WTC11 (cell line): ENCODE measurements around the gene ECHDC3. TPM values are rescaled to one million over a fixed set of nuclear protein-coding genes. Genes with fewer than 3 reads are reported as not detected.

ENCODE experiments used
- ATAC-seq: fragments of 200-7000 bp; cut with Tn5 transposase; 2 replicates; pipeline ENCODE4 v1.10.0; 2021; ENCODE audit warnings: mild to moderate bottlenecking, moderate library complexity
- CTCF ChIA-PET: fragments of 300-600 bp; sonication (Branson Sonifier 250); formaldehyde crosslinking; loops from one replicate; lab custom pipeline; 2021; ENCODE audit warnings: antibody characterized with exemption; lab: Charles Lee
- POLR2A ChIA-PET: fragments of 350-600 bp; sonication (Branson Sonifier 250); formaldehyde crosslinking; loops from one replicate; lab custom pipeline; 2021; ENCODE audit warnings: antibody characterized with exemption; lab: Charles Lee
- DNase-seq: peaks from one replicate; pipeline ENCODE4 v3.0.0; 2021; ENCODE audit warnings: low spot score
- H3K27ac Mint-ChIP-seq: 2 replicates; pipeline ENCODE4 v1.8.0; 2021; ENCODE audit warnings: mixed read lengths
- H3K27me3 Mint-ChIP-seq: 2 replicates; pipeline ENCODE4 v1.8.0; 2021; ENCODE audit warnings: low read depth, mild to moderate bottlenecking, moderate library complexity, mixed read lengths
- H3K36me3 Mint-ChIP-seq: 2 replicates; pipeline ENCODE4 v1.8.0; 2021; ENCODE audit warnings: mixed read lengths
- H3K4me1 Mint-ChIP-seq: 2 replicates; pipeline ENCODE4 v1.8.0; 2022; ENCODE audit warnings: mixed read lengths
- H3K4me3 Mint-ChIP-seq: 2 replicates; pipeline ENCODE4 v1.8.0; 2021; ENCODE audit warnings: mild to moderate bottlenecking, moderate library complexity, mixed read lengths
- H3K9me3 Mint-ChIP-seq: 2 replicates; pipeline ENCODE4 v1.8.0; 2021; ENCODE audit warnings: mixed read lengths
- FOXP1 ChIP-seq: sonication (generic); formaldehyde crosslinking; IDR thresholded peaks from 2 replicates; pipeline ENCODE4 v1.8.0; 2022; ENCODE audit warnings: missing genetic modification reagents, mild to moderate bottlenecking, moderate library complexity, borderline replicate concordance
- HMGA2 ChIP-seq: fragments of 250-450 bp; sonication (Bioruptor Pico); IDR thresholded peaks from 2 replicates; pipeline ENCODE4 v1.4.0; 2021; ENCODE audit warnings: mild to moderate bottlenecking, moderate library complexity
- JUN ChIP-seq: sonication (generic); formaldehyde crosslinking; IDR thresholded peaks from 2 replicates; pipeline ENCODE4 v1.8.0; 2023; ENCODE audit warnings: mild to moderate bottlenecking, missing genetic modification reagents
- NR3C1 ChIP-seq: sonication (generic); formaldehyde crosslinking; conservative IDR thresholded peaks from 2 replicates; pipeline ENCODE4 v1.8.1; 2023; ENCODE audit warnings: low read depth, mild to moderate bottlenecking, missing genetic modification reagents
- SMAD3 ChIP-seq: sonication (generic); formaldehyde crosslinking; IDR thresholded peaks from 2 replicates; pipeline ENCODE4 v1.8.0; 2022; ENCODE audit warnings: missing genetic modification reagents, mild to moderate bottlenecking, borderline replicate concordance
- USF1 ChIP-seq: sonication (generic); formaldehyde crosslinking; IDR thresholded peaks from 2 replicates; pipeline ENCODE4 v1.8.0; 2022; ENCODE audit warnings: mild to moderate bottlenecking, missing genetic modification reagents
- ZNF232 ChIP-seq: sonication (generic); formaldehyde crosslinking; IDR thresholded peaks from 2 replicates; pipeline ENCODE4 v1.8.0; 2022; ENCODE audit warnings: mild to moderate bottlenecking, missing genetic modification reagents
- ZNF263 ChIP-seq: sonication (generic); formaldehyde crosslinking; IDR thresholded peaks from 2 replicates; pipeline ENCODE4 v1.8.1; 2022; ENCODE audit warnings: low read depth, mild to moderate bottlenecking, moderate library complexity, missing genetic modification reagents
- total RNA-seq: library from RNA; stranded (reverse); gene quantifications from 3 replicates; pipeline ENCODE4 v1.2.3, GENCODE V29; 2021
- TF ChIP-seq, protein P1 (sequence below): fragments of 250-450 bp; sonication (Bioruptor Pico); IDR thresholded peaks from 2 replicates; pipeline ENCODE4 v1.8.0; 2021; ENCODE audit warnings: mild to moderate bottlenecking
- TF ChIP-seq, protein P2 (sequence below): fragments of 200-600 bp; IDR thresholded peaks from 2 replicates; pipeline ENCODE4 v1.8.0; 2022; ENCODE audit warnings: antibody characterized with exemption
- TF ChIP-seq, protein P3 (sequence below): sonication (generic); formaldehyde crosslinking; IDR thresholded peaks from 2 replicates; pipeline ENCODE4 v1.8.1; 2023; ENCODE audit warnings: mild to moderate bottlenecking, missing genetic modification reagents, borderline replicate concordance

Gene ECHDC3
- total RNA-seq, 1 experiment from 2014 or later: 17.1 TPM

DNA sequence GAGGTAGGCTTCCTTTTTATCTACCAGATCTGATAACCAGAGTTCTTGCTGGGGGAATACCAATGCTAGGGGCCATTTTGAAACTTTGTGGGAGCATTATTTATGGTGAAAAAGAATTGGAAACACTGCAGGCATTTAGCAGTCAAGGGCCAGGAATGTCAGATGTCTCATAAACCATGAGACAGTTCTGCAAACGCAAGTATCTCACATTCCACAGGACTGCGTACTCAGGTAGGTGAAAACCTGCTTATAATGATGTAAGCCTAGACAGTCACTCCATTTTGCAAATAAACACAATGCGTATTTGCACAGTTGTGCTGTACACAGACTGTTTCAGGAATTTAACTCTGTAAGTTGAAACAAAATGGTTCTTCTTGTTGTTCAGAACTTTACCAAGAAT is 33.9 kb downstream of the ECHDC3 start:
- no peaks in the 10 kb centered on the region for H3K36me3 Mint-ChIP-seq
- H3K9me3 Mint-ChIP-seq: peaks cover 12% of the 10 kb centered on the region
- no peaks in the 10 kb centered on the region; the same call in 1 of the 2 replicates for H3K27me3 Mint-ChIP-seq
- CTCF ChIA-PET: no interaction called here
- no peak for TF ChIP-seq FOXP1 (CRISPR knock-in tag)
- TF ChIP-seq USF1: no peak
- no peak for TF ChIP-seq NR3C1 (CRISPR knock-in tag)
- no peak for TF ChIP-seq ZNF263 (CRISPR knock-in tag)
- TF ChIP-seq SMAD3 (CRISPR knock-in tag): no peak
- no peak for TF ChIP-seq JUN (CRISPR knock-in tag)
- no peak for TF ChIP-seq HMGA2 (CRISPR knock-in tag)
- TF ChIP-seq, all 79 proteins: peak for 0
- POLR2A ChIA-PET: no interaction called here
- Mint-ChIP-seq H3K4me1 (no peaks in the 10 kb centered on the region), H3K4me3 (no peak overlapping the region), H3K27ac (no peak overlapping the region)
- ATAC-seq: no peak
- DNase-seq: no peak

DNA sequence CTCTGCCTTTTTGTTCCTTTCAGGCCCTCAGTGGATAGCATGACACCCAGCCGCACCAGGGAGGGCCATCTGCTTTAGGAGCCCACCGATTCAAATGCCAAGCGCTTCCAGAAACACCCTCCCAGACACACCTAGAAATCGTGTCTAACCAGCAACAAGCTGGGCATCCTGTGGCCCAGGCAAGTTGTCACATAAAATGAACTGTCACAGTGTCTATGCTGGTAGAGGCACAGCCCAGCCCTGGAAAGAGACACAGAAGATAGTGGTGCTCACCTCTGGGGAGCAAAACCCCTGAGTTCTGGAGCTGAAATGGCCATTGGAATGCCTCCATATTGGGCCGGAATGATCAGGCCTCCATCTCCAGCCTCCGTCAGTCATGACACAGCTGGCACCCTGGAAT is 38.9 kb downstream of the ECHDC3 start:
- DNase-seq (no peak), ATAC-seq (no peak)
- Mint-ChIP-seq H3K4me3 (no peak overlapping the region), H3K4me1 (peaks cover 8% of the 10 kb centered on the region), H3K36me3 (no peaks in the 10 kb centered on the region), H3K27me3 (no peaks in the 10 kb centered on the region; the same call in 1 of the 2 replicates), H3K27ac (no peak overlapping the region), H3K9me3 (peaks cover 12% of the 10 kb centered on the region)
- POLR2A ChIA-PET: no interaction called here
- CTCF ChIA-PET: no interaction called here
- TF ChIP-seq ZNF232: no peak
- TF ChIP-seq, protein P1, sequence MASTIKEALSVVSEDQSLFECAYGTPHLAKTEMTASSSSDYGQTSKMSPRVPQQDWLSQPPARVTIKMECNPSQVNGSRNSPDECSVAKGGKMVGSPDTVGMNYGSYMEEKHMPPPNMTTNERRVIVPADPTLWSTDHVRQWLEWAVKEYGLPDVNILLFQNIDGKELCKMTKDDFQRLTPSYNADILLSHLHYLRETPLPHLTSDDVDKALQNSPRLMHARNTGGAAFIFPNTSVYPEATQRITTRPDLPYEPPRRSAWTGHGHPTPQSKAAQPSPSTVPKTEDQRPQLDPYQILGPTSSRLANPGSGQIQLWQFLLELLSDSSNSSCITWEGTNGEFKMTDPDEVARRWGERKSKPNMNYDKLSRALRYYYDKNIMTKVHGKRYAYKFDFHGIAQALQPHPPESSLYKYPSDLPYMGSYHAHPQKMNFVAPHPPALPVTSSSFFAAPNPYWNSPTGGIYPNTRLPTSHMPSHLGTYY (CRISPR knock-in tag): no peak

DNA sequence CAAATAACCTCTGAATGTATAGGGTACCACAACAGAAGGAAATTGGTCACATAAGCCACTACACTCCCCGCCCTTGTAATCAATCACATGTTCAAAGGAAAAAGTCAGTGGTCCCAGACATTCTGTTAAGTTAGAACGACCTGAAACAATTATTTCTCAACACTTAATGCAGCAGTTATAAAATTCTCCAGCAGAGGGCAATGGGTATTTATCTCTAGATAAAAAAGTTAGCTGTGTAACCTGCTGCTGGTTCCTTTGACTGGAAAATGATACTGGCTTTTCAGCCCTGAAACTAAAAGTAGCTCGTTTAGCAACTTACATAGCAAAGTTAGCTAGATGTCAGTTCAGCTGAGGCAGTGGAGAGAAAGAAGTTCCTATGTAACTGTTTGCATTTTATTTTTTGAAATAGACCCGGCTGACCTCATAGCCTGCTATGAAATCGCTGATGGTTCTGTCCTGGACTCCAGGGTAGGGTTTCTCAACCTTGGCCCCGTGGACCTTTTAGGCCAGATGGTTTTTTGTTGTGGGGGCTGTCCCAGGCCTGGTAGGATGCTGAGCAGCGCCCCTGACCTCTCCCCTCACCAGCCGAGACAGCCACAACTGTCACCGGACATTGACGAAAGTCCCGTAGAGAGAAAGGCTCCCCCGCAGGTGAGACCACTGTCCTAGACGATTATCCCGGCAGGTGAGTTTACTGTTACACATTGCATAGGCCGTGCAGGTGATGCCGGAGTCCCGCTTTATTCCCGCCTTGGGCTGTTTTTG is 40.8 kb downstream of the ECHDC3 start:
- TF ChIP-seq, protein P2, sequence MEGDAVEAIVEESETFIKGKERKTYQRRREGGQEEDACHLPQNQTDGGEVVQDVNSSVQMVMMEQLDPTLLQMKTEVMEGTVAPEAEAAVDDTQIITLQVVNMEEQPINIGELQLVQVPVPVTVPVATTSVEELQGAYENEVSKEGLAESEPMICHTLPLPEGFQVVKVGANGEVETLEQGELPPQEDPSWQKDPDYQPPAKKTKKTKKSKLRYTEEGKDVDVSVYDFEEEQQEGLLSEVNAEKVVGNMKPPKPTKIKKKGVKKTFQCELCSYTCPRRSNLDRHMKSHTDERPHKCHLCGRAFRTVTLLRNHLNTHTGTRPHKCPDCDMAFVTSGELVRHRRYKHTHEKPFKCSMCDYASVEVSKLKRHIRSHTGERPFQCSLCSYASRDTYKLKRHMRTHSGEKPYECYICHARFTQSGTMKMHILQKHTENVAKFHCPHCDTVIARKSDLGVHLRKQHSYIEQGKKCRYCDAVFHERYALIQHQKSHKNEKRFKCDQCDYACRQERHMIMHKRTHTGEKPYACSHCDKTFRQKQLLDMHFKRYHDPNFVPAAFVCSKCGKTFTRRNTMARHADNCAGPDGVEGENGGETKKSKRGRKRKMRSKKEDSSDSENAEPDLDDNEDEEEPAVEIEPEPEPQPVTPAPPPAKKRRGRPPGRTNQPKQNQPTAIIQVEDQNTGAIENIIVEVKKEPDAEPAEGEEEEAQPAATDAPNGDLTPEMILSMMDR: peak; percentile 52
- TF ChIP-seq, protein P3, sequence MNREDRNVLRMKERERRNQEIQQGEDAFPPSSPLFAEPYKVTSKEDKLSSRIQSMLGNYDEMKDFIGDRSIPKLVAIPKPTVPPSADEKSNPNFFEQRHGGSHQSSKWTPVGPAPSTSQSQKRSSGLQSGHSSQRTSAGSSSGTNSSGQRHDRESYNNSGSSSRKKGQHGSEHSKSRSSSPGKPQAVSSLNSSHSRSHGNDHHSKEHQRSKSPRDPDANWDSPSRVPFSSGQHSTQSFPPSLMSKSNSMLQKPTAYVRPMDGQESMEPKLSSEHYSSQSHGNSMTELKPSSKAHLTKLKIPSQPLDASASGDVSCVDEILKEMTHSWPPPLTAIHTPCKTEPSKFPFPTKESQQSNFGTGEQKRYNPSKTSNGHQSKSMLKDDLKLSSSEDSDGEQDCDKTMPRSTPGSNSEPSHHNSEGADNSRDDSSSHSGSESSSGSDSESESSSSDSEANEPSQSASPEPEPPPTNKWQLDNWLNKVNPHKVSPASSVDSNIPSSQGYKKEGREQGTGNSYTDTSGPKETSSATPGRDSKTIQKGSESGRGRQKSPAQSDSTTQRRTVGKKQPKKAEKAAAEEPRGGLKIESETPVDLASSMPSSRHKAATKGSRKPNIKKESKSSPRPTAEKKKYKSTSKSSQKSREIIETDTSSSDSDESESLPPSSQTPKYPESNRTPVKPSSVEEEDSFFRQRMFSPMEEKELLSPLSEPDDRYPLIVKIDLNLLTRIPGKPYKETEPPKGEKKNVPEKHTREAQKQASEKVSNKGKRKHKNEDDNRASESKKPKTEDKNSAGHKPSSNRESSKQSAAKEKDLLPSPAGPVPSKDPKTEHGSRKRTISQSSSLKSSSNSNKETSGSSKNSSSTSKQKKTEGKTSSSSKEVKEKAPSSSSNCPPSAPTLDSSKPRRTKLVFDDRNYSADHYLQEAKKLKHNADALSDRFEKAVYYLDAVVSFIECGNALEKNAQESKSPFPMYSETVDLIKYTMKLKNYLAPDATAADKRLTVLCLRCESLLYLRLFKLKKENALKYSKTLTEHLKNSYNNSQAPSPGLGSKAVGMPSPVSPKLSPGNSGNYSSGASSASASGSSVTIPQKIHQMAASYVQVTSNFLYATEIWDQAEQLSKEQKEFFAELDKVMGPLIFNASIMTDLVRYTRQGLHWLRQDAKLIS: no peak
- peak; percentile 62 for ATAC-seq
- Mint-ChIP-seq H3K27me3 (no peaks in the 10 kb centered on the region), H3K27ac (no peak overlapping the region), H3K9me3 (peaks cover 12% of the 10 kb centered on the region), H3K4me1 (peaks cover 8% of the 10 kb centered on the region), H3K4me3 (no peak overlapping the region), H3K36me3 (no peaks in the 10 kb centered on the region)
- POLR2A ChIA-PET: interaction anchor here (0.6 kb wide), 1 partner anchor 221 kb away, joined by 6 read pairs; no protein-coding TSS in a partner anchor
- DNase-seq: no peak
- CTCF ChIA-PET: interaction anchor here (0.6 to 3.1 kb wide), 34 partner anchors 8 to 371 kb away, joined by 3 to 27 read pairs (median 4); partner anchors contain the start of gene UPF2
